ENCODE results near the gene GTPBP3.

The GTPBP3 gene

DNA sequence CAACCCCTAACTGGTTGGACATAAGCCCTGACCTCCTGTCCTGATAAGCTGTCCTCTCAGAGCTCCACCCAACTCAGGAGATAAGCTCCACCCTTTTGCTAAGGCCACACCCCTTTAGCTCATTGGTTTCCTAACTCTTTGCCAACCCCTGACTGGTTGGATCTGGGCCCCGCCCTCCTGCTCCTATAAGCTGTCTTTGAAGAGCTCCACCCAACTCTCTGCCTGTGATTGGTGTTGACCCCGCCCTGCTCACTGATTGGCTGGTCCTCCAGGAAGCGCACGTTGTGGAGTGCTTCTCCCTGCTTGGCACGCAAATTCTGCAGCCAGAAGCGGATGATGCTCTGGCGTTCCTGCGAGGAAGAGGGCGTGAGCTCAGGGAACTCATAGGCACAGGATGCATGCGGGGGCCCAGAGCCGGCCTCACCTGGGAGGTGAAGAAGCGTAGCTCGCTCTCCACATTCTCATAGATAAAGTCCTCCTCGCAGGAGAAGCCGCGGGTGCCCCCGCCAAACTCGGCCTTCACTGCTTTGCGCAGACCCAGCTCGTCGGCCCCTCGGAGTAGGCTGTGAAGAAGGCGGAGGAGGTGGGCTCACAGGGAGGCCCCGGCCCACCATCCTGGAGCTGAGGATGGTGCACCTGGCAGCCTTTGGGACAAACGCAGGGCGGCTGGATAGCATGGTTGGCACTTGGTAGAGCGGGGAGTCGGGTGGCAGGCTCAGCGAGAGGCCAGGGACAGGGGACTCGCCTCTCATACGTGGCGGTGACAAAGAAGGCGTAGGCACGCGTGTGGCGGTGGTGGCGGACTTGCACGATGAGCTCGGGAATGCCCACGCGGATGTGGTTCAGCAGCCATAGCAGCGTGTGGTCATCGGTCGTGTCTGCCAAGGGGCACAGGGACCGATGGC is 4.4 kb upstream of the GTPBP3 start:
- Histone ChIP-seq H3K36me3 (ENCODE audit: control insufficient read depth, insufficient read depth, low read length) (no peaks in the 10 kb centered on the region), H3K9ac (ENCODE audit: low read length) (no peak overlapping the region), H3K4me1 (ENCODE audit: control insufficient read depth, insufficient read depth, low read length) (peaks cover 35% of the 10 kb centered on the region), H3K27me3 (ENCODE audit: control insufficient read depth, insufficient read depth, low read length) (peaks cover 24% of the 10 kb centered on the region), H3K4me3 (ENCODE audit: low read length) (no peak overlapping the region), H3K9me3 (ENCODE audit: control insufficient read depth, low read length) (no peaks in the 10 kb centered on the region)

DNA sequence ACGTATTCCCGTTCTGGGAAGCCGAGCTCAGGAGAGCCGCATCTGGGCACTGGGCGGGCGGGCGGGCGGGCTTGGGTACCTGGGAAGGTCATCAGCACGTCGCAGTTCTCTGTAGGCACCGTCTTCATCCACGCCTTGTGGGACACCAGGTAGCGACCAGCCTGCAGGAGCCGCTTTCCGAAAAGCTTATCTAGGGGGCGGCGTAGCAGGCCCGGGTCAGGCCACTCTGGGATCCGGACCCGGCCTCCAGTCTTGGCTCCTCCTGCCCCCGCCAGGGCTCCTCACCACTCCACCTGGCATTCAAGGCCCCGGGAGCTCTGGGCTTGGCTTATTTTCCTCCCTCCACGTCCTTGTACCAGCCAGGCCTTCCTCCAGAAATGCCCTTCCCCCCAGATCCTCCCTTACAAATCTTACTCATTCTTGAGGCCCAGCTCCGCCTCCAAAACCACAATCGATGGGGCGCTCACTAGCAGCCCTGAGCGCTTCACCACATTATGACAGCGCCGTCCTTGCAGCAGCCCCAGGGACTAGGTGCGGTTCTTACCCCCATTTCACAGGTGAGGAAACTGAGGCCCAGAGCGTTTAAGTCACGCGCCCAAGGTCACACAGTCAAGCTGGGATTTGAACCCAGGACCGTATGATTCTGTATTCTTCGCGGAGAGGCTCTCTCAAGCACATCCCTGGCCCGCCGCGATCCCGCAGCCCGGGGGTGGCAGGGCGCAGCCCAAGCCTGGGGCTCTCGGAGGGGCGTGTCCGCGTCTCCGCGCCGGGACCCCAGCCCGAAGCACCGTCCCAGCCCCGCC is 3.5 kb upstream of the GTPBP3 start:
- peaks cover 23% of the 10 kb centered on the region for H3K27me3 ChIP-seq (ENCODE audit: control insufficient read depth, insufficient read depth, low read length)
- H3K4me3 ChIP-seq (ENCODE audit: low read length): peak overlapping the region; percentile 36
- no peaks in the 10 kb centered on the region for H3K36me3 ChIP-seq (ENCODE audit: control insufficient read depth, insufficient read depth, low read length)
- peaks cover 37% of the 10 kb centered on the region for H3K4me1 ChIP-seq (ENCODE audit: control insufficient read depth, insufficient read depth, low read length)
- no peaks in the 10 kb centered on the region for H3K9me3 ChIP-seq (ENCODE audit: control insufficient read depth, low read length)
- H3K9ac ChIP-seq (ENCODE audit: low read length): peak overlapping the region; percentile 77

- no peaks in the 10 kb centered on the region for H3K36me3 ChIP-seq (ENCODE audit: control insufficient read depth, insufficient read depth, low read length)
- no peaks in the 10 kb centered on the region for H3K9me3 ChIP-seq (ENCODE audit: control insufficient read depth, low read length)
- peak within 1 kb of the TSS; percentile 77 for H3K9ac ChIP-seq (ENCODE audit: low read length)
- H3K4me1 ChIP-seq (ENCODE audit: control insufficient read depth, insufficient read depth, low read length): peaks cover 30% of the 10 kb centered on the region
- H3K4me3 ChIP-seq (ENCODE audit: low read length): peak within 1 kb of the TSS; percentile 36
- peaks cover 14% of the 10 kb centered on the region for H3K27me3 ChIP-seq (ENCODE audit: control insufficient read depth, insufficient read depth, low read length)
Observed at GRCh38 chr19:17334414-17335409, 2.6 kb upstream of the GTPBP3 start, which contains the start of gene ANO8. TSS of gene ANO8 (minus strand) at chr19:17334855. CDS start at chr19:17334670, 185 bp downstream.

GRCh38 chr19:17335575-17335974 is 1.8 kb upstream of the GTPBP3 start:
- Histone ChIP-seq H3K4me3 (ENCODE audit: low read length) (no peak overlapping the region), H3K27me3 (ENCODE audit: control insufficient read depth, insufficient read depth, low read length) (peaks cover 5% of the 10 kb centered on the region), H3K4me1 (ENCODE audit: control insufficient read depth, insufficient read depth, low read length) (peaks cover 35% of the 10 kb centered on the region), H3K9me3 (ENCODE audit: control insufficient read depth, low read length) (no peaks in the 10 kb centered on the region), H3K9ac (ENCODE audit: low read length) (no peak overlapping the region), H3K36me3 (ENCODE audit: control insufficient read depth, insufficient read depth, low read length) (no peaks in the 10 kb centered on the region)

DNA sequence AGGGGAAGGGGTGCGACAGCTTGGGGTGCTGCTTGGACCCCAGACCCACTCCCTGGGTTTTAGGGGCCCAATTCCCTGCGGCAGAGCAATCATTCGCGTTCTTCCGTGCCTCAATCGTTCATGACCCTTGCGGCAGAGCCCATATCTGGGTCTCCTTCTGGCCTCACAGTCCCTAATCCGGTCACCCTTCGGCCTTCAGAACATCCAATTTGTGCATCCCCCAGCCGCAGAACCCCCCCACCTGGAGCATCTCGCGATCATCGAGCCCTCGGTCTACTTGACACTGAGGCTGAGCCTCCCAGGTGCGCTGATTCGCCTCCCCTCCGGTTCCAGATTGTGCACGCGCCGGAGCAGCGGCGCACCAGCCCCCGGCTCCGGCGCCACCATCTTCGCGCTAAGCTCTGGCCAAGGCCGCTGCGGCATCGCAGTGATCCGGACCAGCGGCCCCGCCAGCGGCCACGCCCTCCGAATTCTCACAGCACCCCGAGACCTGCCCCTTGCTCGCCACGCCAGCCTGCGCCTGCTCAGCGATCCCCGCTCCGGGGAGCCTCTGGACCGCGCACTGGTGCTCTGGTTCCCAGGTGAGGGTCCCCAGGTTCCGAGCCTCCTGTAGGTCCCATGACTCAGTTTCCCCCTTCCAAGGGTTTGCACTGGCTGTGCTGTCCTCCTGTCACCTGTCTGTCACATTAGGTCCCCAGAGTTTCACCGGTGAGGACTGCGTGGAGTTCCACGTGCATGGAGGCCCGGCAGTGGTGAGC is 501 bp downstream of the GTPBP3 start:
- peaks cover 35% of the 10 kb centered on the region for H3K4me1 ChIP-seq (ENCODE audit: control insufficient read depth, insufficient read depth, low read length)
- H3K9ac ChIP-seq (ENCODE audit: low read length): peak overlapping the region; percentile 85
- H3K9me3 ChIP-seq (ENCODE audit: control insufficient read depth, low read length): no peaks in the 10 kb centered on the region

GRCh38 chr19:17338433-17339078 is 1.2 kb downstream of the GTPBP3 start:
- H3K9me3 ChIP-seq (ENCODE audit: control insufficient read depth, low read length): no peaks in the 10 kb centered on the region
- peaks cover 35% of the 10 kb centered on the region for H3K4me1 ChIP-seq (ENCODE audit: control insufficient read depth, insufficient read depth, low read length)
- H3K4me3 ChIP-seq (ENCODE audit: low read length): peak overlapping the region; percentile 98
- H3K27me3 ChIP-seq (ENCODE audit: control insufficient read depth, insufficient read depth, low read length): no peaks in the 10 kb centered on the region
- peak overlapping the region; percentile 85 for H3K9ac ChIP-seq (ENCODE audit: low read length)
- no peaks in the 10 kb centered on the region for H3K36me3 ChIP-seq (ENCODE audit: control insufficient read depth, insufficient read depth, low read length)

More for the DNA sequence above, 501 bp downstream of the GTPBP3 start:
- Histone ChIP-seq H3K27me3 (ENCODE audit: control insufficient read depth, insufficient read depth, low read length) (no peaks in the 10 kb centered on the region), H3K4me3 (ENCODE audit: low read length) (peak overlapping the region; percentile 98), H3K36me3 (ENCODE audit: control insufficient read depth, insufficient read depth, low read length) (no peaks in the 10 kb centered on the region)

DNA sequence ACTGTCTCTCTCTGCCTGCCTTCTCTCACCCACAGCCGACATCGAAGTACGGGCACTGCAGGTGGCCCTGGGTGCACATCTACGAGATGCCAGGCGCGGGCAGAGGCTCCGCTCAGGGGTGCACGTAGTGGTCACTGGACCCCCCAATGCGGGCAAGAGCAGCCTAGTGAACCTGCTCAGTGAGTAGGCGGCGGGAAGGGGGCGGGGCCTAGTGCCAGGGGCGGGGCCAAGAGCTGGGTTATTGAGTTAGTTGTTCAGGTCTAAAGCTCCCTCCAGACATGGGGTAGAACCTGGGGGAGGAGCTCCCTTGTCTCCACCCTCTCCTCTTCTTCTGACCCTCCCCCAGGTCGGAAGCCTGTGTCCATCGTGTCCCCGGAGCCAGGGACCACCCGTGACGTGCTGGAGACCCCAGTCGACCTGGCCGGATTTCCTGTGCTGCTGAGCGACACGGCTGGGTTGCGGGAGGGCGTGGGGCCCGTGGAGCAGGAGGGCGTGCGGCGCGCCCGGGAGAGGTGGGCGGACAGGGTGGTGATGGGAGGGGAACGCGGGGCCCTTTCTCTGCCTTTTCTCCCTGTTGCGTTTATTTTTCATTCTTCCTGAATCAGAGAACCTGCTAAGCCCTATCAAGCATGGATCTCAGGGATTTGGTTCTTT is 1.9 kb downstream of the GTPBP3 start:
- no peaks in the 10 kb centered on the region for H3K36me3 ChIP-seq (ENCODE audit: control insufficient read depth, insufficient read depth, low read length)
- peaks cover 29% of the 10 kb centered on the region for H3K4me1 ChIP-seq (ENCODE audit: control insufficient read depth, insufficient read depth, low read length)
- H3K4me3 ChIP-seq (ENCODE audit: low read length): no peak overlapping the region
- no peaks in the 10 kb centered on the region for H3K27me3 ChIP-seq (ENCODE audit: control insufficient read depth, insufficient read depth, low read length)
- H3K9ac ChIP-seq (ENCODE audit: low read length): no peak overlapping the region
- H3K9me3 ChIP-seq (ENCODE audit: control insufficient read depth, low read length): no peaks in the 10 kb centered on the region

- Histone ChIP-seq H3K36me3 (ENCODE audit: control insufficient read depth, insufficient read depth, low read length) (no peaks in the 10 kb centered on the region), H3K9me3 (ENCODE audit: control insufficient read depth, low read length) (no peaks in the 10 kb centered on the region), H3K4me3 (ENCODE audit: low read length) (no peak overlapping the region), H3K27me3 (ENCODE audit: control insufficient read depth, insufficient read depth, low read length) (no peaks in the 10 kb centered on the region), H3K4me1 (ENCODE audit: control insufficient read depth, insufficient read depth, low read length) (peaks cover 22% of the 10 kb centered on the region), H3K9ac (ENCODE audit: low read length) (no peak overlapping the region)
Observed at GRCh38 chr19:17340302-17340870, 3.0 kb downstream of the GTPBP3 start.

- peaks cover 17% of the 10 kb centered on the region for H3K4me1 ChIP-seq (ENCODE audit: control insufficient read depth, insufficient read depth, low read length)
- no peaks in the 10 kb centered on the region for H3K36me3 ChIP-seq (ENCODE audit: control insufficient read depth, insufficient read depth, low read length)
- H3K9ac ChIP-seq (ENCODE audit: low read length): no peak overlapping the region
- no peaks in the 10 kb centered on the region for H3K27me3 ChIP-seq (ENCODE audit: control insufficient read depth, insufficient read depth, low read length)
- no peaks in the 10 kb centered on the region for H3K9me3 ChIP-seq (ENCODE audit: control insufficient read depth, low read length)
- H3K4me3 ChIP-seq (ENCODE audit: low read length): no peak overlapping the region
Observed at GRCh38 chr19:17340871-17341357, 3.6 kb downstream of the GTPBP3 start.

DNA sequence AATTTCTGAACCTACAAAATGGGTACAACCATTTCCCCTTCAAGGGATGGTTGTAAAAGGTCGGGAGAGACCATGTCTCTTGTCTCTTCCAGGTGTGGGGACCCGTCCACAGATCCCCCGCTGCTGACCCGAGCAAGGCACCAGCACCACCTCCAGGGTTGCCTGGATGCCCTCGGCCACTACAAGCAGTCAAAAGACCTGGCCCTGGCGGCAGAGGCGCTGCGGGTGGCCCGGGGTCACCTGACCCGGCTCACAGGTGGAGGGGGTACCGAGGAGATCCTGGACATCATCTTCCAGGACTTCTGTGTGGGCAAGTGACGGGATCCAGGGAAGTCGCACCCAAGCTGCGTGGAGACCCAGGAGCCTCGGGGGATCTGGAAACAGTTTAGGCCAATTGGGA is 4.0 kb downstream of the GTPBP3 start:
- Histone ChIP-seq H3K4me3 (ENCODE audit: low read length) (no peak overlapping the region), H3K9ac (ENCODE audit: low read length) (no peak overlapping the region), H3K36me3 (ENCODE audit: control insufficient read depth, insufficient read depth, low read length) (no peaks in the 10 kb centered on the region), H3K4me1 (ENCODE audit: control insufficient read depth, insufficient read depth, low read length) (peaks cover 17% of the 10 kb centered on the region), H3K27me3 (ENCODE audit: control insufficient read depth, insufficient read depth, low read length) (no peaks in the 10 kb centered on the region), H3K9me3 (ENCODE audit: control insufficient read depth, low read length) (no peaks in the 10 kb centered on the region)

Data from mucosa of stomach (tissue), 1 donor.